ENCODE data around the gene USP25. TPM values are rescaled to one million over a fixed set of nuclear protein-coding genes. Genes with fewer than 3 reads are reported as not detected.

USP25 gene
- total RNA-seq, 1 donor from 2014 or later = 25.8 TPM

- no peak for DNase-seq (ENCODE audit: low read depth)
- no peak for TF ChIP-seq CTCF (conservative IDR thresholded peaks at IDR 0.05; ENCODE audit: low read depth, low read length)
- no peak overlapping the region for H3K4me3 ChIP-seq (ENCODE audit: low read depth, low read length)
Observed at GRCh38 chr21:15826908-15827601, 97.3 kb downstream of the USP25 start.

- no peak for DNase-seq (ENCODE audit: low read depth)
- no peak overlapping the region for H3K4me3 ChIP-seq (ENCODE audit: low read depth, low read length)
- no peak for TF ChIP-seq CTCF (conservative IDR thresholded peaks at IDR 0.05; ENCODE audit: low read depth, low read length)
Observed at GRCh38 chr21:15831497-15831896, 101.7 kb downstream of the USP25 start.

- TF ChIP-seq CTCF (conservative IDR thresholded peaks at IDR 0.05; ENCODE audit: low read depth, low read length) = no peak
- no peak overlapping the region for H3K4me3 ChIP-seq (ENCODE audit: low read depth, low read length)
- peak; percentile 76 for DNase-seq (ENCODE audit: low read depth)
Observed at GRCh38 chr21:15837645-15838044, 107.9 kb downstream of the USP25 start.

GRCh38 chr21:15839026-15839425 is 109.2 kb downstream of the USP25 start:
- DNase-seq (ENCODE audit: low read depth) = no peak
- no peak for TF ChIP-seq CTCF (conservative IDR thresholded peaks at IDR 0.05; ENCODE audit: low read depth, low read length)
- no peak overlapping the region for H3K4me3 ChIP-seq (ENCODE audit: low read depth, low read length)

- no peak for TF ChIP-seq CTCF (conservative IDR thresholded peaks at IDR 0.05; ENCODE audit: low read depth, low read length)
- no peak overlapping the region for H3K4me3 ChIP-seq (ENCODE audit: low read depth, low read length)
- DNase-seq (ENCODE audit: low read depth) = no peak
Observed at GRCh38 chr21:15839601-15840000, 109.8 kb downstream of the USP25 start.

GRCh38 chr21:15840406-15840805 is 110.6 kb downstream of the USP25 start:
- no peak for DNase-seq (ENCODE audit: low read depth)
- no peak for TF ChIP-seq CTCF (conservative IDR thresholded peaks at IDR 0.05; ENCODE audit: low read depth, low read length)
- no peak overlapping the region for H3K4me3 ChIP-seq (ENCODE audit: low read depth, low read length)

Data from epithelial cell of proximal tubule (primary cell).